HG03064 (cell line): ENCODE results near the gene IFNAR1.

ENCODE experiments used
- ATAC-seq: cut with Tn5 transposase; IDR thresholded peaks from one replicate; pipeline ENCODE4 v1.9.1; 2021; ENCODE audit warnings: low read depth; ENCODE audit not compliant: unreplicated experiment

The IFNAR1 gene

DNA sequence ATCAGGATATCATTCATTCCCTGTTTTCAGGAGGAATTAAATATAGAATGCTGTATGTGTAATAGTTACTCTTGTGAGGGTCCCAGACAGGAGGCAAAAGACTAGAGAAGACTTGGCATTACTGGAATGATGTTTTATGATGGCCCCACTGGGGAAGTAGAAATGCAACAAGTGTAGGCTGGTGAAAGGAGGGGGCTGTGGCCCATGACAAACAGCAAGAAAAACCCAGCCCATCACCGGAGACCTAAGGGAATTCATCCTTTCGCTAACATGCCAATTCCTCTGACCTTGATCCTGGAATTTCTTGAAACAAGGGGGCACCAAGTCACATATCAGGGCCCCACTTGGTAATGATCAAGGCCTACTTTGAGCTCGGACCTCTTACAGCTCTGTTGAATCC lies 72.9 kb downstream of the IFNAR1 start:
- no peak for ATAC-seq

- no peak for ATAC-seq
Observed at GRCh38 chr21:33398361-33398760, 73.6 kb downstream of the IFNAR1 start.

- no peak for ATAC-seq
Observed at GRCh38 chr21:33401630-33401992, 76.8 kb downstream of the IFNAR1 start.

DNA sequence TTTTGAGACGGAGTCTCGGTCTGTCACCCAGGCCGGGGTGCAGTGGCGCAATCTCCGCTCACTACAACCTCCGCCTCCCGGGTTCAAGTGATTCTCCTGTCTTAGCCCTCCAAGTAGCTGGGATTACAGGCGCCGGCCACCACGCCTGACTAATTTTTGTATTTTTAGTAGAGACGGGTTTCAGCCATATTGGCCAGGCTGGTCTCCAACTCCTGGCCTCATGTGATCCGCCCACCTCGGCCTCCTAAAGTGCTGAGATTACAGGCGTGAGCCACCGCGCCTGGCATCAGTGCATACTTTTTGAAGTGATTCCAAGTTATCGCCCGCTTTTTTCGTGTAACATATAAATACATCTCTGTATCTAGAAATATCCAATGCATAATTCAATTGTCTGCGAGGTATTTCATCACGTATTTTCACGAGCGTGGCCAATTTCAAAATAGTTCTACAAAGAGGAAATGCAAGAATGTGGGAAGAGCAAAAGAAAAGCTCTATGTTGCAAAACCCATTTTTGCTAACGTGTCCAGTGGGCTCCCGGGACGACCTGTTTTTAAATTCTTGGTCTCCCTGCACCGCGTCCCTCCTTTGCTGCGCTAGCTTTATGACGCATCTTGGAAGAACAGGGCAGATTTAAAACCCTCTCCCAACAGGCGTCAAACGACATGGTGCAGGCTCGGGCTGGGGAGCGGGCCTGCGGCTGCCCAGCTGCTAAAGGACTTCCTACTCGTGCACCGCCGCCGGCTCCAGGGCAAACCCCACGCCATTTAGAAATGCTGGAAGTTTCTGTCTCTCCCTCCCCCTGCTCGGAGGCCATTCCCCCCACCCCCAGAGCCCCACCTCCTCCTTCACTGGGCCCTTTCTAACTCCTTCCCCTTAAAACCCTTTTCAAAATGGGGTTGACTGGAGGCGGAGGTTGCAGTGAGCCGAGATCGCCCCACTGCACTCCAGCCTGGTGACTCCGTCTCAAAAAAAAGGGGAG lies 77.5 kb downstream of the IFNAR1 start:
- no peak for ATAC-seq

GRCh38 chr21:33403128-33403785 lies 78.5 kb downstream of the IFNAR1 start, which contains the start of gene IFNGR2:
Gene IFNGR2, plus strand, starts transcription at chr21:33403413. Its CDS starts 131 bp downstream, at chr21:33403544.
- no peak for ATAC-seq

GRCh38 chr21:33403786-33404585 lies 79.2 kb downstream of the IFNAR1 start:
- no peak for ATAC-seq

DNA sequence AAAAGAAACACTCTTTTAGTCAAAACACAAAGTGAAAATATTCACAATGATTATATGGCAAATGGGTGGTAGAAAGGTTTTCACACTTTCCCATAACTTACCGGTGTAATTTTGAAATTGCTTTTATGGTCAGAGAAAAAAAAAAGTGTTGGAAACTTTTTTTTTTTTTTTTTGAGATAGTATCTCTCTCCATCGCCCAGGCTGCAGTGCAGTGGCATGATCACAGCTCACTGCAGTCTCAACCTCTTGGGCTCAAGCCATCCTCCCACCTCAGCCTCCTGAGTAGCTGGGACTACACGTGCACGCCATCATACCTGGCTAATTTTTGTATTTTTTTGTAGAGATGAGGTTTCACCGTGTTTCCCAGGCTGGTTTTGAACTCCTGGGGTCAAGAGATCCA lies 81.7 kb downstream of the IFNAR1 start:
- no peak for ATAC-seq
